WERI-Rb-1 (cell line): ENCODE data around the gene MYORG.

ENCODE experiments used
- DNase-seq: peaks from one replicate; pipeline ENCODE4 v3.0.0-alpha.2; 2020
- H3K27ac ChIP-seq: fragments of 250-450 bp; sonication (Bioruptor Pico); 2 replicates; pipeline ENCODE4 v1.5.1; 2020; ENCODE audit warnings: mild to moderate bottlenecking, moderate library complexity
- H3K27me3 ChIP-seq: fragments of 250-450 bp; sonication (Bioruptor Pico); 2 replicates; pipeline ENCODE4 v1.5.1; 2021; ENCODE audit warnings: mild to moderate bottlenecking, low read depth, moderate library complexity; ENCODE audit not compliant: insufficient read depth, severe bottlenecking
- H3K36me3 ChIP-seq: fragments of 250-450 bp; sonication (Bioruptor Pico); 2 replicates; pipeline ENCODE4 v1.5.1; 2020; ENCODE audit warnings: mild to moderate bottlenecking, moderate library complexity
- H3K4me3 ChIP-seq: 2 replicates; pipeline ENCODE4 v1.5.1; 2011; ENCODE audit warnings: low read depth, mild to moderate bottlenecking, control low read depth, low read length
- H3K9me3 ChIP-seq: fragments of 250-450 bp; sonication (Bioruptor Pico); 2 replicates; pipeline ENCODE4 v1.5.1; 2021; ENCODE audit warnings: mild to moderate bottlenecking, moderate library complexity; ENCODE audit not compliant: severe bottlenecking
- TF ChIP-seq, protein P1 (sequence below): IDR thresholded peaks from 2 replicates; pipeline ENCODE4 v1.5.1; 2011; ENCODE audit warnings: low read depth, mild to moderate bottlenecking, control low read depth, inconsistent platforms, low read length

Gene MYORG

DNA sequence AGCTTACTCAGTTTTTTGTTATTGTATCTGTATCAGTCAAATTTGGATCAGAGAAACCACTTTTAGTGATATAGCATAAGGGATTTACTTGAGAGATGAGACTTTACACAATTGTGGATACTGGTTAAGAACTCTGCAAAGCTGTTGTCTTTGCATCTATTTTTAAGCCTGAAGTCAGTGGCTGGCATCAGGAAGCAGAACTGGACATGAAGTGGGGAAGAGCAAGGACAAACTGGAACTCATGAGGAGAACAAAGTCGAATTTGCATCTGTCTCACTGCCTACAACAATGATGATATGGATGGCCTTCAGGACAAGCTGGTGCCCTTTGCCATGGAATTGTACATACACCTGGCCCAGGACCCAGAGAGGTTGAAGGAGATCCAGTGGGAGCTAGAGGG is 15.8 kb upstream of the MYORG start:
- no peaks in the 10 kb centered on the region for H3K9me3 ChIP-seq
- H3K36me3 ChIP-seq = no peaks in the 10 kb centered on the region
- DNase-seq = no peak
- H3K4me3 ChIP-seq = no peak overlapping the region
- H3K27ac ChIP-seq = no peak overlapping the region
- no peaks in the 10 kb centered on the region for H3K27me3 ChIP-seq
- TF ChIP-seq, protein P1, sequence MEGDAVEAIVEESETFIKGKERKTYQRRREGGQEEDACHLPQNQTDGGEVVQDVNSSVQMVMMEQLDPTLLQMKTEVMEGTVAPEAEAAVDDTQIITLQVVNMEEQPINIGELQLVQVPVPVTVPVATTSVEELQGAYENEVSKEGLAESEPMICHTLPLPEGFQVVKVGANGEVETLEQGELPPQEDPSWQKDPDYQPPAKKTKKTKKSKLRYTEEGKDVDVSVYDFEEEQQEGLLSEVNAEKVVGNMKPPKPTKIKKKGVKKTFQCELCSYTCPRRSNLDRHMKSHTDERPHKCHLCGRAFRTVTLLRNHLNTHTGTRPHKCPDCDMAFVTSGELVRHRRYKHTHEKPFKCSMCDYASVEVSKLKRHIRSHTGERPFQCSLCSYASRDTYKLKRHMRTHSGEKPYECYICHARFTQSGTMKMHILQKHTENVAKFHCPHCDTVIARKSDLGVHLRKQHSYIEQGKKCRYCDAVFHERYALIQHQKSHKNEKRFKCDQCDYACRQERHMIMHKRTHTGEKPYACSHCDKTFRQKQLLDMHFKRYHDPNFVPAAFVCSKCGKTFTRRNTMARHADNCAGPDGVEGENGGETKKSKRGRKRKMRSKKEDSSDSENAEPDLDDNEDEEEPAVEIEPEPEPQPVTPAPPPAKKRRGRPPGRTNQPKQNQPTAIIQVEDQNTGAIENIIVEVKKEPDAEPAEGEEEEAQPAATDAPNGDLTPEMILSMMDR = no peak

DNA sequence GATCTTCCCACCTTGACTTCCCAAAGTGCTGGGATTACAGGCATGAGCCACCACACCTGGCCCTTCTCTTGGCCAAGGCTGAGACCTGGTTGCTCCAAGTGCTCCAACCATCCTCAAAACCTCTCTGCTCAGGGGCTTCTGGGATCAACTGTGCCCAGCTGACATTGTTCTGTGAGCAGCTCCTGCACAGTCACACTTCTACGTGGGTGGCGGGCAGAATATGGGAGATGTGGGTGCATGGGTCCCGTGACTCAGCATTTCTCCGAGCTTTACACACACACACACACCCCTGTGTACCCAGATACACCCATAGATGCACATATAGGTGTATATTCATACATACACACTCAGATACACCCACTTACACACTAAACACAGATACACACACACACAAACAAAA is 10.5 kb upstream of the MYORG start:
- Histone ChIP-seq H3K27ac (no peak overlapping the region), H3K9me3 (no peaks in the 10 kb centered on the region), H3K27me3 (no peaks in the 10 kb centered on the region), H3K36me3 (no peaks in the 10 kb centered on the region), H3K4me3 (no peak overlapping the region)
- TF ChIP-seq, protein P1 = no peak
- no peak for DNase-seq

DNA sequence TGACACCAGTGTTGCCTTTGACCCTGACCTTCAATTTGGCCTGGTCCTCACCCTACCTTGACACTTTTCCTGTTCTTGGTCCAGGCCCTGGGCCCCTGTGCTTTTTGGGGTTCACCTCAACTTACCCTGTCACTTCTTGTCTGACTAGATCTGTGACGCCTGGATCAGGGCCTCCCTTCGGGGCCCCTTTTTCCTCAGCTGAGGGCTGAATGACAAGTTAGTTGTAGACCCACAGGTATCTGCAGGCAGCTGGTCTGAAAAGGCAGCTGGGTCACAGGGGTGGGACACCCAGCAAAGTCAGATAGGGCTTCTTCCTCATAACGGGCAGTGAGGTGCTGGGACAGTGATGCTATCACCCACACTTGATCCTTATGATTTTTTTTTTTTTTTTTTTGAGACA is 10.0 kb upstream of the MYORG start:
- Histone ChIP-seq H3K36me3 (no peaks in the 10 kb centered on the region), H3K27me3 (no peaks in the 10 kb centered on the region), H3K4me3 (no peak overlapping the region), H3K9me3 (no peaks in the 10 kb centered on the region), H3K27ac (no peak overlapping the region)
- no peak for DNase-seq
- TF ChIP-seq, protein P1 = no peak

DNA sequence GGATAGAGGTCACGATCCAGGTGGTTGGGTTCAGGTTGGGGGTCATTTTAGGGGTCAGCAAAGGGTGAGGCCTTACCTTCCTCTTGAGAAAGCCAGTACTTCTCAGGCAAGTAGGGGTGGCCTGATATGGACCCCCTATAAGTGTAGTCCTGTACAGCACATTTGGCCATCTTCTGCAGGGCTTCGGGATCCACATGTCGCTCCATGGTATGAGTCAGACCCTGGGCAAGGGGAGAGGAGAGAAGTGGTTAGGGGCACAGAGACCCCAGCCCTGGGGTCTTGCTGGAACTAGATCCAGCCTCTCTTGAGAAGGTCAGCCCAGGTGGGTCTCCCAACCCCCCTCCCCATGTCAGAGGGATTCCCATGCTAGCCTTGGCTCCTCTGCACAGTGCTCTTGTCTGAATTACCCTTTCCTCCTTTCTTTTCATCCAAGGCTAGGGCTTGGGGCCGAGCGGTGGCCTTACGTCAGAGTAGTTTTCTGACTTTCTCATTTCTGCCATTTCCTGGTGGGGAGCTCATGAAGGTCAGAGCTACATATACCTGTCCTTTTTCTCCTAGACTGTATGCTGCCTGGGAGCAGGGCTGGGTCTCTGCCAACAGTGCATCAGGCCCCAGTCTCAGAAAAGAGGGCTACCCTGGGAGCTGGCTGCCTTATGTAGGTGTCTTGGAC is 9.0 kb upstream of the MYORG start:
- TF ChIP-seq, protein P1 = no peak
- no peaks in the 10 kb centered on the region for H3K9me3 ChIP-seq
- no peak for DNase-seq
- no peak overlapping the region for H3K27ac ChIP-seq
- no peaks in the 10 kb centered on the region for H3K27me3 ChIP-seq
- no peaks in the 10 kb centered on the region for H3K36me3 ChIP-seq
- no peak overlapping the region for H3K4me3 ChIP-seq

DNA sequence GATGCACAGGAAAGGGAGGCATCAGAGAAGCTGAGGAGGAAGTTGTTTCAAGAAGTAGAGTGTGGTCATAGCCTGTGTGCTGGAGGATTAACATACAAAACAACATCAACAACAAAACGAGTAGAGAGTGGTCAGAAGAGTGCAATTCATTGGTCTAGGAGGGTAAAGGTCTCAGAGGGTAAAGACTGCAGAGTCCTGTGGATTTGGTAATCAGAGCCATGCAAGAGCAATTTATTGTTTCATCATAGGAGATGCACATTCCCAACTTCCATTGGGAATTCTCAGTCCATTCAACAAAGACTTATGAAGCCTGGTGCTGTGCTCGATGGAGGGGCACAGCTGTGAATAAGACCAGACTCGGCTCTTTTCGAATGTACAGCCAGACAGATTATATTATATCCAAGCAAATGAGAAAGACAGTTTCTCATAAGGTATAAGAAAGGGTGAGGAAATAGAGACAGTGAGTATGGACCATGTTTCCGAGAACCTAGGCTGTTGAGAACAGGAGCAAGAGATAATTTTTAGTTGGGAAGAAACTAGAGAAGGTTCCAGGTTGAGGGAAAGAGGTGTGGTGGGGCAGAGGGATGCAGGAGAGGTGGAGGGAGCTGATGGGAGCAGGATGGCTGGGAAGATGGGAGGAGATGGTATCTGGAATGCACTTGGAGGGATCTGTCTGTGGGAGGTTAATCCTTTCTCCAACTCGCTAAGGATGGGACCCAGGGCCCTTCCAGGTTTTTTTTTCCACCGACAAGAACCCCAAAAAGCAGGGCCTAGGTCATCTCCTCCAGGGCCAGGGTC is 7.9 kb upstream of the MYORG start:
- Histone ChIP-seq H3K27me3 (no peaks in the 10 kb centered on the region), H3K27ac (no peak overlapping the region), H3K36me3 (no peaks in the 10 kb centered on the region), H3K4me3 (no peak overlapping the region), H3K9me3 (no peaks in the 10 kb centered on the region)
- peak; percentile 3 for DNase-seq
- TF ChIP-seq, protein P1 = no peak
